Gastroesophageal sphincter (tissue), 4 donors: ENCODE data around the gene ZNF439. TPM values are rescaled to one million over a fixed set of nuclear protein-coding genes. Genes with fewer than 3 reads are reported as not detected.
"Not testable (repeated sequence)": the region's sequence is repeated elsewhere in the genome, so short reads cannot be mapped to it uniquely, and the experiment has no call there.

Experiments used
- ATAC-seq: fragments of 150-250 bp; one replicate; pipeline ENCODE4 v1.9.1; 2016; ENCODE audit warnings: mild to moderate bottlenecking, moderate library complexity
- H3K27ac ChIP-seq, 4 donors: fragments of 200-600 bp; sonication (generic) in 3 of 4; 1 replicate in 3 of 4; 2 replicates in 1 of 4; pipeline ENCODE4 v1.5.1; 2016 to 2019
- H3K27me3 ChIP-seq: fragments of 200-600 bp; sonication (generic); one replicate; pipeline ENCODE4 v1.5.1; 2019
- H3K36me3 ChIP-seq, 2 donors: fragments of 200-600 bp; sonication (generic); one replicate each; pipeline ENCODE4 v1.5.1; 2019; ENCODE audit warnings: control low read depth in 1 of 2
- H3K4me1 ChIP-seq, 3 donors: fragments of 200-600 bp; sonication (generic); 1 replicate in 2 of 3; 2 replicates in 1 of 3; pipeline ENCODE4 v1.5.1; 2016 to 2019; ENCODE audit warnings: control low read depth in 2 of 3
- H3K4me3 ChIP-seq, 2 donors: fragments of 200-600 bp; sonication (generic); one replicate each; pipeline ENCODE4 v1.5.1; 2019; ENCODE audit warnings: mild to moderate bottlenecking in 1 of 2, moderate library complexity in 1 of 2
- H3K9me3 ChIP-seq, 3 donors: fragments of 200-600 bp; sonication (generic); one replicate each; pipeline ENCODE4 v1.5.1; 2017 to 2019; ENCODE audit warnings: control low read depth in 2 of 3
- EP300 ChIP-seq: sonication (generic); formaldehyde crosslinking; IDR thresholded peaks from one replicate; pipeline ENCODE4 v1.6.1; 2017; ENCODE audit warnings: antibody characterized with exemption, mild to moderate bottlenecking
- POLR2A ChIP-seq, 2 donors: fragments of 450-650 bp; IDR thresholded peaks; one replicate each; pipeline ENCODE4 v1.6.1; 2017; ENCODE audit warnings: antibody characterized with exemption in 2 of 2, mild to moderate bottlenecking in 2 of 2, moderate library complexity in 1 of 2
- POLR2AphosphoS5 ChIP-seq: sonication (generic); formaldehyde crosslinking; IDR thresholded peaks from one replicate; pipeline ENCODE4 v1.6.1; 2017; ENCODE audit warnings: antibody characterized with exemption
- WGBS, 2 donors: methylation state at CpG; one replicate each; pipeline ENCODE4 v1.1.5; 2018; ENCODE audit warnings: low coverage in 1 of 2; 5-methylcytosine and 5-hydroxymethylcytosine counted together
- total RNA-seq, 4 donors: library from RNA; depleted of rRNA; stranded (reverse); fragments of >200 nt; gene quantifications; one replicate each; pipeline ENCODE4 v1.1.0, GENCODE V29; 2016
- TF ChIP-seq, protein P1 (sequence below), 4 experiments: fragments of 200-600 bp in 2 of 4; fragments of 450-650 bp in 2 of 4; sonication (generic) in 1 of 4; IDR thresholded peaks; one replicate each; pipeline ENCODE4 v1.5.1; 2017 to 2019; ENCODE audit warnings: antibody characterized with exemption in 4 of 4, mild to moderate bottlenecking in 2 of 4, moderate library complexity in 2 of 4

ZNF439 gene
- total RNA-seq, 4 donors from 2014 or later, result 6.5 to 18.1 (median 8.5) TPM

DNA sequence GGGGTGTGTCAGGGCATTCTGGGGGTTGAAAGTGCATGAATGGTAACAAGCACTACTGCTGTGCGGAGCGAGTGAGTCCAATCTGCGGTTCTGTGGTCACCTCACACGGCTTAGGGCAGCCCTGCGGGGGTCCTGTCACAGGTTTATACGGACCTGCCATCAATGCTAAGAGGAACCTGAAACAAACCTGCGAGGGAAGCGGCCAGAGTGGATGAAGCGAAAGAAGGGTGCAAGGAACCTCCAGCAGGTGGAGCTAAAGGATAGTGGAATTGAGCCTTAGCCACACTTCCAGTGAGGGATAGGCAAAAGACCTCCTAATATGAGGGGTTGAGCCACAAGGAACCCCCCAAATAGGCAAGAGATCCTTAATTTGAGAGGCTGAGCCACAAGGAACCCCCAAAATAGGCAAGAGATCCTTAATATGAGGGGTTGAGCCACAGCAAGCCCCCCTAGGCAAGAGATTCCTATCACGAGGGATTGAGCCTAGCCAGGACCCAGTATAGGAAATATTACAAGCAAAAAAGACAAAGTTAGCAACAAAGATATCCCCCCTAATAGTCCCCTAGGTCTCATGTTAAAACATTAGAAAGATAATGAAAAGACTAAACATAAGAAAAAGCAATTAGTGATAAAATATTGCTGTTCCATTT lies 32.8 kb downstream of the ZNF439 start:
- 24% methylated on average over 6 to 7 of the region's 10 CpGs for WGBS, 2 donors
- Histone ChIP-seq H3K27ac (no peak overlapping the region), H3K27me3 (peaks cover 4% of the 10 kb centered on the region), H3K4me3 (no peak overlapping the region), H3K4me1 (peaks cover 0 to 5% (median 2%) of the 10 kb centered on the region in 3 donors), H3K36me3 (no peaks in the 10 kb centered on the region), H3K9me3 (no peaks in the 10 kb centered on the region)
- no peak for TF ChIP-seq EP300
- TF ChIP-seq, protein P1, sequence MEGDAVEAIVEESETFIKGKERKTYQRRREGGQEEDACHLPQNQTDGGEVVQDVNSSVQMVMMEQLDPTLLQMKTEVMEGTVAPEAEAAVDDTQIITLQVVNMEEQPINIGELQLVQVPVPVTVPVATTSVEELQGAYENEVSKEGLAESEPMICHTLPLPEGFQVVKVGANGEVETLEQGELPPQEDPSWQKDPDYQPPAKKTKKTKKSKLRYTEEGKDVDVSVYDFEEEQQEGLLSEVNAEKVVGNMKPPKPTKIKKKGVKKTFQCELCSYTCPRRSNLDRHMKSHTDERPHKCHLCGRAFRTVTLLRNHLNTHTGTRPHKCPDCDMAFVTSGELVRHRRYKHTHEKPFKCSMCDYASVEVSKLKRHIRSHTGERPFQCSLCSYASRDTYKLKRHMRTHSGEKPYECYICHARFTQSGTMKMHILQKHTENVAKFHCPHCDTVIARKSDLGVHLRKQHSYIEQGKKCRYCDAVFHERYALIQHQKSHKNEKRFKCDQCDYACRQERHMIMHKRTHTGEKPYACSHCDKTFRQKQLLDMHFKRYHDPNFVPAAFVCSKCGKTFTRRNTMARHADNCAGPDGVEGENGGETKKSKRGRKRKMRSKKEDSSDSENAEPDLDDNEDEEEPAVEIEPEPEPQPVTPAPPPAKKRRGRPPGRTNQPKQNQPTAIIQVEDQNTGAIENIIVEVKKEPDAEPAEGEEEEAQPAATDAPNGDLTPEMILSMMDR (IDR thresholded peaks at IDR 0.05), result peak; percentile 55 to 77 (median 62)
- no peak for ATAC-seq

DNA sequence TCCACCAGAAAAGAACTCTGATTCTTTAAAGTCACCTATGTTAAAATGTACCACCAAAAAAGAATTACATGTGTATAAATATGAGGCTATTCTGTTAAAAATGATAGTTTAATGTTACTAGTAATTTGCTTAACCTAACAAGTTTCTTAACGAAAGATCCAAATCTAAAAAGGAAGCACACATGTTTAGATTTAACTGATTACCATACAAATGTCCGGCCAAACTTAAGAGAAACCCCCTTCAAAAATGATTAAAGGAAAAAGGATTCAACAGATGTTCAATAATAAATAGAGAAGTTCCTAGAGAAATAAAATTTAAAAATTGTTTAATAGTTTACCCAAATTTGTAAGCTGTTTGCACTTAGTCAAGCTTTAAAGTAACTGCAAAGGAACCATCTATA lies 34.1 kb downstream of the ZNF439 start:
- H3K4me1 ChIP-seq, result peaks cover 0 to 13% (median 2%) of the 10 kb centered on the region in 3 donors
- WGBS, 2 donors, result 41 to 55% methylated on average over 2 of the region's 2 CpGs

DNA sequence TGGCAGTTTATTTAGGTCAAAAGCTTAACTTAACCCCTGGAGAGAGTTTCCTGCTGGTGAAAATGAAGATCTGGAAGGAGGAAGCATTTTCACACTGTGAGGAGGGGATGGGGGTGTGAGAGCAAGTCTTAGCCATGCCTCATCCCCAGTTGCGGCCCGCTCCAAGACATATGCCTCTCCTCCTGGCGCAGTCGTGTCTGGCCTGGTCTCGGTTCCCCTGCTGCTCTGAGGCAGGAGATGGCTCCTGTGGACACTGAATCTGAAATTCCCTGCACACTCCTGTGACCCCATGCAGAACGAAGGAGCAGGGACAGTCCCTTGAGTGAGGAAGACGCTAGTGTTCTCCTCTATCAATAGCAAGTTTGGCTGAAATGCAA lies 38.7 kb downstream of the ZNF439 start:
- WGBS, 2 donors, result 15 to 36% methylated on average over 2 to 6 of the region's 7 CpGs
- TF ChIP-seq, protein P1 (IDR thresholded peaks at IDR 0.05), result no peak
- TF ChIP-seq EP300, result no peak

More for the DNA sequence above, 34.1 kb downstream of the ZNF439 start:
- Histone ChIP-seq H3K36me3 (no peaks in the 10 kb centered on the region), H3K27me3 (peaks cover 4% of the 10 kb centered on the region), H3K9me3 (no peaks in the 10 kb centered on the region), H3K4me3 (no peak overlapping the region), H3K27ac (no peak overlapping the region)
- TF ChIP-seq, protein P1 (IDR thresholded peaks at IDR 0.05), result no peak
- no peak for TF ChIP-seq POLR2AphosphoS5
- no peak for TF ChIP-seq POLR2A (IDR thresholded peaks at IDR 0.05)
- TF ChIP-seq EP300, result no peak
- ATAC-seq, result no peak

DNA sequence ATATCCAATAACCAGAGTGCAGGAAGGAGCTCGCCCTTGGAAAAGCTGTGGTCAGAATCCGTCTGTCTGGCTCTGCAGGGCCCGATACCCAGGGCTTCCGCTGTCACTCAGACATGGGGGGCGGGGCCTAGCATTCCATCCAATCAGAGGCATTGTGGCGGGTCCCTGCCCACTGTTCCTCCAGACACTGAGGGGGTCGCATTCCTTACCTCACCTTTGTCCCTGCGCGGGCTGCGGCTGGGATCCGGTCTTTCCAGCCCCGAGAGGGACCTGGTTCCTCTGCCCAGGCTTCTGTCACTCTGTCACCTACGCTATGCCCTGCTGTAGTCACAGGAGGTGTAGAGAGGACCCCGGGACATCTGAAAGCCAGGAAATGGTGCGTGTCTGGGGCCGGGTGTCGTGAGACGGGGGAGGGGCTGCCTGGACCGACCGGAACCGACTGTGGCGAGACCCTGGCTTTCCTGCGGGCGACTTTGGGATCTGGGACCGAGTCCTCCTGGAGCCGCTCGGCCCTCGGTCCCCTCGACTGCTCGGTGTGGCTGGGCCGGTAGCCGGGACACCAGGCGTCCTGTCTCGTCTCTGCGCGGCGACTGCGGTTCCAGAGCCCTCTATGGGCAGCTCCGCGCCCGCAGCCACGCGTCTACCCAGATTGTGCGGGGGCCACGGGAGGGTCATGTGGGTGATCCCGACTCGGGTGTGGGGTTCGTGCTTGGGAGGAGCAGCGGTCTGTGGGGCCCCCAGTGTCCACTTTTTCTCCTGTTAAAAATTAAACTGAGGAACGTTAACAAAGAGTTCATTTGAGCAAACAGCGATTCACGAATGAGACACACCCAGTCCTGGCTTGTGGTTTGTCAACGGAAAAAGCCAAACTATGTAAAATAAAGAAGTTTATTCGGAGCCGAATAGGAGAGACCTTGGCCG lies 39.3 kb downstream of the ZNF439 start, which contains the start of gene ZNF69:
Gene ZNF69, plus strand, starts transcription at position 172 of the 921 bp plus-strand sequence. Its CDS starts 142 bp downstream, at position 314.
- H3K4me3 ChIP-seq, result peak within 1 kb of the TSS; percentile 71 to 73
- 0% methylated on average over 9 to 25 of the region's 56 CpGs for WGBS, 2 donors

More for the DNA sequence above, 38.7 kb downstream of the ZNF439 start:
- ATAC-seq, result peak; percentile 38
- Histone ChIP-seq H3K36me3 (no peaks in the 10 kb centered on the region), H3K27me3 (peaks cover 2% of the 10 kb centered on the region), H3K4me3 (peak overlapping the region; percentile 71 to 73), H3K27ac (peak overlapping the region in 3 of 4 donors; percentile 88 to 92 (median 89)), H3K9me3 (no peaks in the 10 kb centered on the region), H3K4me1 (peaks cover 0 to 17% (median 0%) of the 10 kb centered on the region in 3 donors)

DNA sequence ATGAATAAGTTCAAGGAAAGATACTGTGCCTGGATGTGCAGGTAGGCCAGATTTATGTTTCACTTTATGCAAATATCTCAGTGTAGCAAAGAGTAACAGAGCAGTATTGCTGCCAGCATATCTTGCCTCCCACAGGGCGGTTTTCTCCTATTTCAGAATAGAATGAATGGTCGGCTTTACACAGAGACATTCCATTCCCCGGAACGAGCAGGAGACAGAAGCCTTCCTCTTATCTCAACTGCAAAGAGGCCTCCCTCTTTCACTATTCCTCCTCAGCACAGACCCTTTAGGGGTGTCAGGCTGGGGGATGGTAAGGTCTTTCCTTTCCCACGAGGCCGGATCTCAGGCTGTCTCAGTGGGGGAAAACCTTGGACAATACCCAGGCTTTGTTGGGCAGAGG lies 41.4 kb downstream of the ZNF439 start:
- ATAC-seq, H3K9me3 ChIP-seq, H3K4me3 ChIP-seq, H3K27ac ChIP-seq, H3K36me3 ChIP-seq, H3K27me3 ChIP-seq: not testable (repeated sequence)
- WGBS, 2 donors, result 71 to 81% methylated on average over 1 to 3 of the region's 6 CpGs
- H3K4me1 ChIP-seq, result peaks cover 0 to 17% (median 0%) of the 10 kb centered on the region in 3 donors

More for the DNA sequence above, 39.3 kb downstream of the ZNF439 start, which contains the start of gene ZNF69:
- Histone ChIP-seq H3K36me3 (no peaks in the 10 kb centered on the region), H3K4me1 (peaks cover 0 to 17% (median 0%) of the 10 kb centered on the region in 3 donors), H3K27me3 (no peaks in the 10 kb centered on the region), H3K27ac (peak within 1 kb of the TSS; percentile 49 to 92 (median 88)), H3K9me3 (no peaks in the 10 kb centered on the region)
- TF ChIP-seq EP300 (no peak), POLR2A (IDR thresholded peaks at IDR 0.05) (no peak), POLR2AphosphoS5 (peak; percentile 4)
- TF ChIP-seq, protein P1 (IDR thresholded peaks at IDR 0.05), result peak in 3 of 4 experiments; percentile 14 to 51 (median 45)
- peak; percentile 96 for ATAC-seq
